ENCODE results near the gene CD300A.

CD300A gene

DNA sequence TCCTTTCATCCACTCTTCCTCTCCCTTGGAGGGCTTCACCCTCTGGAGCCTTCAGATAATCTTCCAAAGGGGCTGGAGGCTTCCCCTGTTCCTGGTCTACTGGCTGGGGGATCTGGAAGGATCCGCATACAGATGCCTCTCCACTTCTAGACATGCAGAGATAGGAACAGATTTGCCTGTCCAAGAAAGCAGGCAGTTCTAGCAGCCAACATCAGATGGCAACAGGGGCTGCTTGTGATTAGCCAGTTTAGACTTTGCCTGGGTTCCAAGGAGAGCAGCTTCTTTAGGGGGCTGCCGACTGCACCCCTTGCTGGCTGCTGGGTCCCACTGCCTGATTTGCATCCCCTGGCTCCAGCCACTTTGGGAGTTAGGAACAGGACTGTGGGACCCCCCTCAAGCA lies 6.2 kb upstream of the CD300A start:
- Histone ChIP-seq H3K4me2 (ENCODE audit: insufficient read depth, low read length, poor library complexity, severe bottlenecking) (no peak overlapping the region), H3K79me1 (ENCODE audit: low read depth, low read length) (no peaks in the 10 kb centered on the region), H3K27me3 (ENCODE audit: control insufficient read depth in 3 of 3, insufficient read depth in 3 of 3, low read depth in 1 of 3, low read length in 3 of 3) (peaks cover 0 to 6% (median 5%) of the 10 kb centered on the region in 3 experiments), H2AK5ac (ENCODE audit: low read depth, low read length) (peak overlapping the region; percentile 6), H2BK120ac (ENCODE audit: low read depth, low read length) (no peak overlapping the region), H3K4me1 (ENCODE audit: control insufficient read depth in 2 of 2, insufficient read depth in 1 of 2, low read depth in 1 of 2, low read length in 2 of 2) (peaks cover 3 to 4% of the 10 kb centered on the region in 2 donors), H3K4me3 (ENCODE audit: low read length in 2 of 2) (no peak overlapping the region), H3K9ac (ENCODE audit: low read depth, low read length, poor library complexity) (no peak overlapping the region), H2BK15ac (ENCODE audit: low read length) (no peak overlapping the region), H3K4ac (ENCODE audit: low read length) (no peak overlapping the region), H4K91ac (ENCODE audit: low read depth, low read length, poor library complexity) (no peak overlapping the region), H3K27ac (replicated peaks; ENCODE audit: low read length) (no peak overlapping the region), H4K8ac (ENCODE audit: low read depth, low read length) (no peak overlapping the region), H3K36me3 (replicated peaks in 1 of 2; ENCODE audit: control insufficient read depth in 2 of 2, insufficient read depth in 2 of 2, low read length in 2 of 2) (no peaks in the 10 kb centered on the region), H2BK12ac (ENCODE audit: low read length) (no peak overlapping the region), H2BK5ac (ENCODE audit: low read length) (no peak overlapping the region), H3K14ac (ENCODE audit: low read length) (no peak overlapping the region), H3K18ac (ENCODE audit: low read length) (peak overlapping the region; percentile 55), H3K9me3 (replicated peaks in 1 of 2; ENCODE audit: control insufficient read depth in 2 of 2, insufficient read depth in 1 of 2, low read depth in 1 of 2, low read length in 2 of 2) (peaks cover 0 to 3% of the 10 kb centered on the region in 2 donors), H2AFZ (ENCODE audit: low read length) (no peak overlapping the region), H3K23ac (ENCODE audit: low read depth, low read length, poor library complexity) (no peak overlapping the region)
- DNase-seq (ENCODE audit: low spot score): no peak
- no CpG with 5 or more reads among the region's 2 CpGs for WGBS, 2 donors (ENCODE audit: extremely low coverage in 2 of 2, insufficient read length in 2 of 2, insufficient replicate concordance in 1 of 2)

DNA sequence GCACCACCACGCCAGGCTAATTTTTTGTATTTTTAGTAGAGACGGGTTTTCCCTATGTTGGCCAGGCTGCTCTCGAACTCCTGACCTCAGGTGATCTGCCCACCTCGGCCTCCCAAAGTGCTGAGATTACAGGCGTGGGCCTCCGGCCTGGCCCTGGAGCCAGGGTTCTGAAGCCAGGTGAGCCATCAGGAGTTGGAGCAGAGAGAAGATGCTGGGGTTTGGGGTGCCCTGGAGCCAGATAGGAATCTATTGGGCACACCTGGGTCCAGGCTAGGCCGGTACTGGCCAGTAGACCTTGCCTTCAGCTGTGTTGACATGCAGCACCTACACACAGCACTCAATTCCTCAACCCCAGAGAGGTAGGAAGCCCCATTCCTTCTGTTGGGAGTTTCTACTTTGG lies 5.4 kb upstream of the CD300A start:
- no peak overlapping the region for H3K4me3 ChIP-seq (ENCODE audit: low read length in 2 of 2)
- H4K8ac ChIP-seq (ENCODE audit: low read depth, low read length): no peak overlapping the region
- H2BK5ac ChIP-seq (ENCODE audit: low read length): no peak overlapping the region
- H2BK15ac ChIP-seq (ENCODE audit: low read length): no peak overlapping the region
- no peak overlapping the region for H2AFZ ChIP-seq (ENCODE audit: low read length)
- H3K27me3 ChIP-seq (ENCODE audit: control insufficient read depth in 3 of 3, insufficient read depth in 3 of 3, low read depth in 1 of 3, low read length in 3 of 3): peaks cover 0 to 13% (median 6%) of the 10 kb centered on the region in 3 experiments
- no peak overlapping the region for H2AK5ac ChIP-seq (ENCODE audit: low read depth, low read length)
- peaks cover 0 to 10% of the 10 kb centered on the region in 2 donors for H3K9me3 ChIP-seq (replicated peaks in 1 of 2; ENCODE audit: control insufficient read depth in 2 of 2, insufficient read depth in 1 of 2, low read depth in 1 of 2, low read length in 2 of 2)
- no peak overlapping the region for H3K23ac ChIP-seq (ENCODE audit: low read depth, low read length, poor library complexity)
- no peak for DNase-seq (ENCODE audit: low spot score)
- H4K91ac ChIP-seq (ENCODE audit: low read depth, low read length, poor library complexity): no peak overlapping the region
- no peak overlapping the region for H3K27ac ChIP-seq (replicated peaks; ENCODE audit: low read length)
- H3K18ac ChIP-seq (ENCODE audit: low read length): no peak overlapping the region
- no peak overlapping the region for H2BK120ac ChIP-seq (ENCODE audit: low read depth, low read length)
- no peaks in the 10 kb centered on the region for H3K79me1 ChIP-seq (ENCODE audit: low read depth, low read length)
- no peak overlapping the region for H3K14ac ChIP-seq (ENCODE audit: low read length)
- H3K36me3 ChIP-seq (replicated peaks in 1 of 2; ENCODE audit: control insufficient read depth in 2 of 2, insufficient read depth in 2 of 2, low read length in 2 of 2): no peaks in the 10 kb centered on the region
- H3K4ac ChIP-seq (ENCODE audit: low read length): no peak overlapping the region
- no peak overlapping the region for H3K4me2 ChIP-seq (ENCODE audit: insufficient read depth, low read length, poor library complexity, severe bottlenecking)
- H3K4me1 ChIP-seq (ENCODE audit: control insufficient read depth in 2 of 2, insufficient read depth in 1 of 2, low read depth in 1 of 2, low read length in 2 of 2): peaks cover 0 to 4% of the 10 kb centered on the region in 2 donors
- no peak overlapping the region for H3K9ac ChIP-seq (ENCODE audit: low read depth, low read length, poor library complexity)
- H2BK12ac ChIP-seq (ENCODE audit: low read length): no peak overlapping the region
- WGBS, 2 donors (ENCODE audit: extremely low coverage in 2 of 2, insufficient read length in 2 of 2, insufficient replicate concordance in 1 of 2): no CpG with 5 or more reads among the region's 7 CpGs

DNA sequence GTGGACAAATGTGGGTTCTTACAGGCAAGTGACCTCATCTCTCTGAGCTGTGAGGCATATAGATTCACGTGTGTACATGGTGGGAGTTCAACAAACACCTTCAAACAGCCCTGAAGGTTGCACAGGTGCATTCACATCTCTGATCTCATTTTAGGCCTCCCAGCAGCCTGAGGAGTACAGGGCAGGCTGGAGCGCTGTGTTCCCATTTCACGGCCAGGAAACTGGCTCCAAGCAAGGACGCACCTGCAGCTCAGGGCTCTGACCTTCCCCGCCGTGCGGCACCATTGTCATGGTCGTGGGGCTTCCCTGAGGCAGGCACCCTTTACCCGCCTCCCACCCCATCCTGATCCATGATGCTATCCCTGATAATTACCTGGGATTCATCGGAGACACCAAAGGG lies 4.8 kb upstream of the CD300A start:
- Histone ChIP-seq H3K36me3 (replicated peaks in 1 of 2; ENCODE audit: control insufficient read depth in 2 of 2, insufficient read depth in 2 of 2, low read length in 2 of 2) (no peaks in the 10 kb centered on the region), H3K14ac (ENCODE audit: low read length) (no peak overlapping the region), H2BK12ac (ENCODE audit: low read length) (no peak overlapping the region), H3K4me3 (ENCODE audit: low read length in 2 of 2) (no peak overlapping the region), H3K27ac (replicated peaks; ENCODE audit: low read length) (no peak overlapping the region), H2AK5ac (ENCODE audit: low read depth, low read length) (peak overlapping the region; percentile 77), H3K9ac (ENCODE audit: low read depth, low read length, poor library complexity) (no peak overlapping the region), H3K18ac (ENCODE audit: low read length) (peak overlapping the region; percentile 53), H3K4ac (ENCODE audit: low read length) (no peak overlapping the region), H4K91ac (ENCODE audit: low read depth, low read length, poor library complexity) (no peak overlapping the region), H2BK5ac (ENCODE audit: low read length) (peak overlapping the region; percentile 4), H3K27me3 (ENCODE audit: control insufficient read depth in 3 of 3, insufficient read depth in 3 of 3, low read depth in 1 of 3, low read length in 3 of 3) (peaks cover 2 to 19% (median 3%) of the 10 kb centered on the region in 3 experiments), H2AFZ (ENCODE audit: low read length) (no peak overlapping the region), H3K79me1 (ENCODE audit: low read depth, low read length) (no peaks in the 10 kb centered on the region), H2BK15ac (ENCODE audit: low read length) (peak overlapping the region; percentile 56), H3K4me2 (ENCODE audit: insufficient read depth, low read length, poor library complexity, severe bottlenecking) (no peak overlapping the region), H2BK120ac (ENCODE audit: low read depth, low read length) (no peak overlapping the region), H4K8ac (ENCODE audit: low read depth, low read length) (peak overlapping the region; percentile 23), H3K23ac (ENCODE audit: low read depth, low read length, poor library complexity) (no peak overlapping the region), H3K4me1 (ENCODE audit: control insufficient read depth in 2 of 2, insufficient read depth in 1 of 2, low read depth in 1 of 2, low read length in 2 of 2) (peaks cover 0 to 4% of the 10 kb centered on the region in 2 donors), H3K9me3 (replicated peaks in 1 of 2; ENCODE audit: control insufficient read depth in 2 of 2, insufficient read depth in 1 of 2, low read depth in 1 of 2, low read length in 2 of 2) (peaks cover 0 to 10% of the 10 kb centered on the region in 2 donors)
- no CpG with 5 or more reads among the region's 10 CpGs for whole genome bisulfite sequencing, 2 donors (ENCODE audit: extremely low coverage in 2 of 2, insufficient read length in 2 of 2, insufficient replicate concordance in 1 of 2)
- no peak for DNase-seq (ENCODE audit: low spot score)

DNA sequence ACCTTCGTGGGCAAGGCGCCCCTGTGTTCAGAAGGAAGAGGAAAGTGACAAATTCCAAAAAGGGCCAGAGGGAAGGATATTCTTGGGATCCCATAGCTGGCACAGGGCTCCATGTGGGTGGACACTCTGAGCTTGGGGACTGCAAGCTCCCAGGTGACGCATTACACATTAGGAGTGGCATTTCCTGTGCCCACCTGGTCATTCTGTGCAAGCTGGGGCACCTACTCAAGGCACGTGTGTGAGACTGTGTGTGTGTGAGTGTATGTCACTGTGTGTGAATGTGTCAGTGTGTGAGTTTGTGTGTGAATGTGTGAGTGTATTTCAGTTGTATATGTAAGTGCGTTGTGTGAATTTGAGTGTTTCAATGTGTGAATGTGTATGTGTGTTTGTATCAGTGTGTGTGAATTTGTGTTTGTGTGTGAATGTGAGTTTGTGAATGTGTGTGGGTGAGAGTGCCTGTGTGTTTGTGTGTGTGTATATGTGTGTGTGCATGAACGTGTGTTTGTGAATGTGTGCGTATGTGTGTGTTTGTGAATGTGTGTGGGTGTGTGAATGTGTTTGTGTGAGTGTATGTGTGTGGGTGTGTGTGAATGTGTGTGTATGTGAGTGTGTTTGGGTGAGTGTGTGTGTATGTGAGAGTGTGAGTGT lies 1.6 kb upstream of the CD300A start:
- no peak overlapping the region for H3K4ac ChIP-seq (ENCODE audit: low read length)
- no peak overlapping the region for H4K91ac ChIP-seq (ENCODE audit: low read depth, low read length, poor library complexity)
- no peak overlapping the region for H3K4me3 ChIP-seq (ENCODE audit: low read length in 2 of 2)
- no peak overlapping the region for H3K18ac ChIP-seq (ENCODE audit: low read length)
- H3K4me2 ChIP-seq (ENCODE audit: insufficient read depth, low read length, poor library complexity, severe bottlenecking): no peak overlapping the region
- peaks cover 0 to 10% of the 10 kb centered on the region in 2 donors for H3K9me3 ChIP-seq (replicated peaks in 1 of 2; ENCODE audit: control insufficient read depth in 2 of 2, insufficient read depth in 1 of 2, low read depth in 1 of 2, low read length in 2 of 2)
- H2AFZ ChIP-seq (ENCODE audit: low read length): no peak overlapping the region
- H3K4me1 ChIP-seq (ENCODE audit: control insufficient read depth in 2 of 2, insufficient read depth in 1 of 2, low read depth in 1 of 2, low read length in 2 of 2): peaks cover 0 to 10% of the 10 kb centered on the region in 2 donors
- no peak overlapping the region for H4K8ac ChIP-seq (ENCODE audit: low read depth, low read length)
- no peak overlapping the region for H3K23ac ChIP-seq (ENCODE audit: low read depth, low read length, poor library complexity)
- H2BK120ac ChIP-seq (ENCODE audit: low read depth, low read length): no peak overlapping the region
- H2BK15ac ChIP-seq (ENCODE audit: low read length): no peak overlapping the region
- no peak overlapping the region for H2BK12ac ChIP-seq (ENCODE audit: low read length)
- no peaks in the 10 kb centered on the region for H3K36me3 ChIP-seq (replicated peaks in 1 of 2; ENCODE audit: control insufficient read depth in 2 of 2, insufficient read depth in 2 of 2, low read length in 2 of 2)
- no peak for DNase-seq (ENCODE audit: low spot score)
- H2AK5ac ChIP-seq (ENCODE audit: low read depth, low read length): no peak overlapping the region
- no peaks in the 10 kb centered on the region for H3K79me1 ChIP-seq (ENCODE audit: low read depth, low read length)
- H3K27me3 ChIP-seq (ENCODE audit: control insufficient read depth in 3 of 3, insufficient read depth in 3 of 3, low read depth in 1 of 3, low read length in 3 of 3): peaks cover 3 to 27% (median 9%) of the 10 kb centered on the region in 3 experiments
- no peak overlapping the region for H2BK5ac ChIP-seq (ENCODE audit: low read length)
- H3K27ac ChIP-seq (replicated peaks; ENCODE audit: low read length): no peak overlapping the region
- WGBS, 2 donors (ENCODE audit: extremely low coverage in 2 of 2, insufficient read length in 2 of 2, insufficient replicate concordance in 1 of 2): 100% methylated on average over 2 to 3 of the region's 7 CpGs
- no peak overlapping the region for H3K14ac ChIP-seq (ENCODE audit: low read length)
- no peak overlapping the region for H3K9ac ChIP-seq (ENCODE audit: low read depth, low read length, poor library complexity)
